Lower lobe of right lung (tissue), 2 donors: ENCODE results near the gene DMD. TPM values are rescaled to one million over a fixed set of nuclear protein-coding genes. Genes with fewer than 3 reads are reported as not detected.
"Not testable (repeated sequence)": the region's sequence is repeated elsewhere in the genome, so short reads cannot be mapped to it uniquely, and the experiment has no call there.

Experiments
- ATAC-seq, 2 donors: fragments of 200-7000 bp; cut with Tn5 transposase; one replicate each; pipeline ENCODE4 v1.9.1; 2020 to 2022; ENCODE audit warnings: mild to moderate bottlenecking in 2 of 2, moderate library complexity in 2 of 2
- DNase-seq: peaks from one replicate; pipeline ENCODE4 v3.0.0-alpha.2; 2020
- H3K27ac ChIP-seq: fragments of 200-600 bp; one replicate; pipeline ENCODE4 v1.8.0; 2022
- H3K27me3 ChIP-seq: fragments of 200-600 bp; one replicate; pipeline ENCODE4 v1.8.0; 2022; ENCODE audit warnings: low read depth
- H3K36me3 ChIP-seq: fragments of 200-600 bp; one replicate; pipeline ENCODE4 v1.8.0; 2022; ENCODE audit warnings: mild to moderate bottlenecking
- H3K4me1 ChIP-seq: fragments of 200-600 bp; one replicate; pipeline ENCODE4 v1.8.0; 2022
- H3K4me3 ChIP-seq: fragments of 200-600 bp; one replicate; pipeline ENCODE4 v1.8.0; 2022; ENCODE audit warnings: mild to moderate bottlenecking
- H3K9me3 ChIP-seq: fragments of 200-600 bp; one replicate; pipeline ENCODE4 v1.8.0; 2022
- CTCF ChIP-seq: fragments of 200-600 bp; IDR thresholded peaks from one replicate; pipeline ENCODE4 v1.8.0; 2022; ENCODE audit warnings: antibody characterized with exemption, mild to moderate bottlenecking
- intact Hi-C: fragments of 100-400 bp; cut with DNase I; formaldehyde crosslinking; loops from one replicate; pipeline ENCODE4 v1.11.0; 2022
- total RNA-seq: library from RNA; stranded (reverse); fragmentation: NEBNext Ultra II Directional; extraction: Animal tissue kit (Norgen Biotek cat#: 25700); gene quantifications from one replicate; pipeline ENCODE4 v1.2.1, GENCODE V29; 2021
- donor health status: DM: no; HTN: yes; CAD: no; lungs with severe emphysema.

DMD gene
- total RNA-seq, 1 donor from 2014 or later: 29.4 TPM

- Histone ChIP-seq H3K36me3 (no peaks in the 10 kb centered on the region), H3K27me3 (no peaks in the 10 kb centered on the region), H3K9me3 (no peaks in the 10 kb centered on the region), H3K27ac (no peak overlapping the region), H3K4me1 (no peaks in the 10 kb centered on the region), H3K4me3 (no peak overlapping the region)
- no peak for DNase-seq
- no peak for TF ChIP-seq CTCF
- intact Hi-C loops: no loop called here
- ATAC-seq: no peak
Measured at GRCh38 chrX:31590581-31591114, 1620.7 kb downstream of the DMD start.

- no peak for TF ChIP-seq CTCF
- no peaks in the 10 kb centered on the region for H3K27me3 ChIP-seq
- DNase-seq (no peak), ATAC-seq (no peak)
- no peaks in the 10 kb centered on the region for H3K4me1 ChIP-seq
- H3K4me3 ChIP-seq: no peak overlapping the region
- H3K27ac ChIP-seq: no peak overlapping the region
- intact Hi-C loops: no loop called here
- no peaks in the 10 kb centered on the region for H3K36me3 ChIP-seq
- H3K9me3 ChIP-seq: no peaks in the 10 kb centered on the region
Measured at GRCh38 chrX:31589503-31589902, 1621.8 kb downstream of the DMD start.

DNA sequence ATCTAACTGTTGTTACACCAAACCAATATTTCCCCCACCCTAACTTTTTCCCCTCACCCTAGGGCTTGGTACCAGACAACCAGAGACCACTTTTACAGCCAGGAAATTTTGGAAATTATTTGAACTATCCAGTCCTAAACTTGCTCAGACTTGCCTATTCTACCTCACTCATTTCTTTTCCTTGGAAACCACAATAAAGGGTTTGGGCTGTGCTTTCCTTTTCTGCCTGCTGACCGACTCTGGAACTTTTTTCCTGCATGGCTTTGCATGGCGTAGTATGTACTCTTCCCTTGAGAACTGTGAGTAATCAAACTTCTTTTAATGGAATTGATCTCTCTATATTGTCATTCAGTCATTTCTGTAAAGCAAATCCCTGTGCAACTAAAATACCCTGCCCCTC lies 1623.0 kb downstream of the DMD start:
- no peaks in the 10 kb centered on the region for H3K9me3 ChIP-seq
- H3K36me3 ChIP-seq: no peaks in the 10 kb centered on the region
- no peak overlapping the region for H3K27ac ChIP-seq
- no peak for TF ChIP-seq CTCF
- DNase-seq (no peak), ATAC-seq (no peak)
- H3K4me1 ChIP-seq: no peaks in the 10 kb centered on the region
- no peaks in the 10 kb centered on the region for H3K27me3 ChIP-seq
- no peak overlapping the region for H3K4me3 ChIP-seq
- intact Hi-C loops: no loop called here

DNA sequence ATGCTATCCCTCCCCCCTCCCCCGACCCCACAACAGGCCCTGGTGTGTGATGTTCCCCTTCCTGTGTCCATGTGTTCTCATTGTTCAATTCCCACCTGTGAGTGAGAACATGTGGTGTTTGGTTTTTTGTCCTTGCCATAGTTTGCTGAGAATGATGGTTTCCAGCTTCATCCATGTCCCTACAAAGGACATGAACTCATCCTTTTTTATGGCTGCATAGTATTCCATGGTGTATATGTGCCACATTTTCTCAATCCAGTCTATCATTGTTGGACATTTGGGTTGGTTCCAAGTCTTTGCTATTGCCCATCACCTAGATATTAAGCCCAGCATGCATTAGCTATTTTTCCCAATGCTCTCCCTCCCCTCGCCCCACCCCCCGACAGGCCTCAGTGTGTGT lies 1627.5 kb downstream of the DMD start:
- H3K9me3 ChIP-seq, H3K4me3 ChIP-seq, H3K36me3 ChIP-seq, H3K27me3 ChIP-seq, ATAC-seq, DNase-seq, H3K27ac ChIP-seq, H3K4me1 ChIP-seq, intact Hi-C loops: not testable (repeated sequence)

DNA sequence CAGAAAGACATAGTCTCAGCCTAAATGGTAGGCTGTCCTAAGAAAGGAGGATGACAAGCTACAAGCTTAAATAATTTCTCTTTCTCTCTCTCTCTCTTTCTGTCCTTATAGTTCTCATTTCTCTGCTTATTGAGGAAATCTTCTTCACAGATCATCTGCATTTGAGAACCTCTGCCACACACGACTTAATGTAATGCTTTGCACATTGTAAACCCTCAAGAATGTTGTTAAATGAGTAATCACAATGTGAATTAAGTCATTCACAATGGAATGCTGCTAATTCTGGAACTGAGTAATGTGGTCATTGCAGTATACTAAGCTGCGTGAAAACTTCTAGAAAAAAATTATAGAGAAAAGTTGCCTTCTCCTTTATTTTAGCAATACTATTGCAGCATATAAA lies 1630.6 kb downstream of the DMD start:
- Histone ChIP-seq H3K4me3 (no peak overlapping the region), H3K36me3 (no peaks in the 10 kb centered on the region), H3K4me1 (no peaks in the 10 kb centered on the region), H3K27me3 (no peaks in the 10 kb centered on the region), H3K9me3 (no peaks in the 10 kb centered on the region), H3K27ac (no peak overlapping the region)
- TF ChIP-seq CTCF: no peak
- ATAC-seq (no peak), DNase-seq (no peak)
- intact Hi-C loops: no loop called here

- Histone ChIP-seq H3K27ac (no peak overlapping the region), H3K9me3 (no peaks in the 10 kb centered on the region), H3K36me3 (no peaks in the 10 kb centered on the region), H3K27me3 (no peaks in the 10 kb centered on the region), H3K4me3 (no peak overlapping the region), H3K4me1 (no peaks in the 10 kb centered on the region)
- DNase-seq: no peak
- intact Hi-C loops: no loop called here
- ATAC-seq: no peak
- TF ChIP-seq CTCF: no peak
Measured at GRCh38 chrX:31580227-31580626, 1631.1 kb downstream of the DMD start.
